Karpas-422 (cell line): ENCODE data around the gene ING4. TPM values are rescaled to one million over a fixed set of nuclear protein-coding genes. Genes with fewer than 3 reads are reported as not detected.
A peak's percentile ranks its signal among the peaks of the same experiment; 100 is the strongest.

ENCODE experiments used
- DNase-seq: peaks from one replicate; pipeline ENCODE4 v3.0.0-alpha.2; 2015
- H2AFZ ChIP-seq: fragments of 200-600 bp; sonication (generic); 2 replicates; pipeline ENCODE4 v1.6.1; 2014; ENCODE audit warnings: antibody characterized with exemption, low read length, mixed read lengths
- H3K27ac ChIP-seq: fragments of 200-600 bp; sonication (generic); 2 replicates; pipeline ENCODE4 v1.5.1; 2014; ENCODE audit warnings: mild to moderate bottlenecking, low read length, moderate library complexity
- H3K27me3 ChIP-seq: fragments of 200-600 bp; sonication (generic); 2 replicates; pipeline ENCODE4 v1.6.1; 2014; ENCODE audit warnings: low read length, mixed read lengths
- H3K36me3 ChIP-seq: fragments of 200-600 bp; sonication (generic); 2 replicates; pipeline ENCODE4 v1.6.1; 2014; ENCODE audit warnings: low read length, mixed read lengths; ENCODE audit not compliant: insufficient read depth
- H3K4me1 ChIP-seq: fragments of 200-600 bp; sonication (generic); 2 replicates; pipeline ENCODE4 v1.6.1; 2014; ENCODE audit warnings: mild to moderate bottlenecking, low read length, mixed read lengths
- H3K4me2 ChIP-seq: fragments of 200-600 bp; sonication (generic); 2 replicates; pipeline ENCODE4 v1.6.1; 2014; ENCODE audit warnings: low read length, low read depth, mild to moderate bottlenecking; ENCODE audit not compliant: poor library complexity, severe bottlenecking
- H3K4me3 ChIP-seq: fragments of 200-600 bp; sonication (generic); 2 replicates; pipeline ENCODE4 v1.5.1; 2014; ENCODE audit warnings: mild to moderate bottlenecking, antibody characterized with exemption, low read length, mixed read lengths
- H3K79me2 ChIP-seq: fragments of 200-600 bp; sonication (generic); 2 replicates; pipeline ENCODE4 v1.6.1; 2014; ENCODE audit warnings: mild to moderate bottlenecking, low read length, mixed read lengths
- H3K9ac ChIP-seq: fragments of 200-600 bp; sonication (generic); 2 replicates; pipeline ENCODE4 v1.6.0; 2014; ENCODE audit warnings: low read length
- H3K9me2 ChIP-seq: fragments of 200-600 bp; sonication (generic), shearing (Covaris generic); replicated peaks from 2 replicates; pipeline ENCODE4 v1.6.0; 2014; ENCODE audit warnings: mild to moderate bottlenecking, low read length, moderate library complexity; ENCODE audit not compliant: insufficient read depth
- H3K9me3 ChIP-seq: fragments of 300-700, 200-600 bp; sonication (generic); 2 replicates; pipeline ENCODE4 v1.6.1; 2014; ENCODE audit warnings: low read length, mixed read lengths
- H4K20me1 ChIP-seq: fragments of 200-600 bp; sonication (generic); 2 replicates; pipeline ENCODE4 v1.6.1; 2014; ENCODE audit warnings: mild to moderate bottlenecking, antibody characterized with exemption, low read length, low read depth; ENCODE audit not compliant: insufficient read depth
- total RNA-seq: library from RNA; depleted of rRNA; stranded (reverse); fragments of >200 nt; shearing (Covaris generic); gene quantifications from 2 replicates; pipeline ENCODE4 v1.2.3, GENCODE V29; 2014; ENCODE audit warnings: low replicate concordance

ING4 gene
- total RNA-seq, 1 experiment from 2014 or later, result 40.1 TPM

- H3K4me1 ChIP-seq, result peaks cover 16% of the 10 kb centered on the region
- no peak overlapping the region for H3K4me2 ChIP-seq
Measured at GRCh38 chr12:6639151-6639801, 23.6 kb downstream of the ING4 start.

GRCh38 chr12:6638305-6638704, 24.6 kb downstream of the ING4 start:
- Histone ChIP-seq H2AFZ (no peak overlapping the region; the same call in 1 of the 2 replicates), H4K20me1 (no peaks in the 10 kb centered on the region)

More at GRCh38 chr12:6639151-6639801, 23.6 kb downstream of the ING4 start:
- Histone ChIP-seq H3K27ac (no peak overlapping the region), H3K36me3 (peaks cover 6% of the 10 kb centered on the region; the same call in 1 of the 2 replicates), H3K27me3 (no peaks in the 10 kb centered on the region), H4K20me1 (no peaks in the 10 kb centered on the region), H3K9me3 (no peaks in the 10 kb centered on the region), H3K9ac (no peak overlapping the region), H3K4me3 (no peak overlapping the region), H3K79me2 (no peaks in the 10 kb centered on the region), H2AFZ (no peak overlapping the region), H3K9me2 (no peaks in the 10 kb centered on the region)
- no peak for DNase-seq

GRCh38 chr12:6635856-6636531, 26.9 kb downstream of the ING4 start, which contains the start of gene LPAR5:
Gene LPAR5, minus strand, starts transcription at chr12:6635959. Its CDS starts 14,711 bp downstream, at chr12:6621248.
- Histone ChIP-seq H4K20me1 (no peaks in the 10 kb centered on the region), H3K4me3 (peak within 1 kb of the TSS; percentile 53; the same call in 1 of the 2 replicates), H3K9ac (peak within 1 kb of the TSS; percentile 41), H3K4me1 (peaks cover 44% of the 10 kb centered on the region), H3K9me3 (no peaks in the 10 kb centered on the region), H3K36me3 (no peaks in the 10 kb centered on the region), H3K79me2 (peaks cover 8% of the 10 kb centered on the region), H3K4me2 (peak within 1 kb of the TSS; percentile 54), H3K27me3 (no peaks in the 10 kb centered on the region), H2AFZ (no peak within 1 kb of the TSS), H3K27ac (no peak within 1 kb of the TSS), H3K9me2 (no peaks in the 10 kb centered on the region)
- peak; percentile 70 for DNase-seq

More at GRCh38 chr12:6638305-6638704, 24.6 kb downstream of the ING4 start:
- no peaks in the 10 kb centered on the region for H3K79me2 ChIP-seq
- peaks cover 20% of the 10 kb centered on the region for H3K4me1 ChIP-seq
- no peaks in the 10 kb centered on the region for H3K9me2 ChIP-seq
- no peak overlapping the region for H3K9ac ChIP-seq
- no peak overlapping the region for H3K27ac ChIP-seq
- no peaks in the 10 kb centered on the region for H3K27me3 ChIP-seq
- H3K4me2 ChIP-seq, result no peak overlapping the region
- no peak for DNase-seq
- H3K4me3 ChIP-seq, result no peak overlapping the region
- H3K36me3 ChIP-seq, result no peaks in the 10 kb centered on the region
- H3K9me3 ChIP-seq, result no peaks in the 10 kb centered on the region

GRCh38 chr12:6635375-6635855, 27.5 kb downstream of the ING4 start:
- H4K20me1 ChIP-seq, result no peaks in the 10 kb centered on the region
- H3K27ac ChIP-seq, result no peak overlapping the region
- DNase-seq, result peak; percentile 69
- H3K9ac ChIP-seq, result peak overlapping the region; percentile 41
- peak overlapping the region; percentile 54 for H3K4me2 ChIP-seq
- peaks cover 14% of the 10 kb centered on the region for H3K79me2 ChIP-seq
- H3K9me3 ChIP-seq, result no peaks in the 10 kb centered on the region
- H3K4me1 ChIP-seq, result peaks cover 49% of the 10 kb centered on the region
- no peaks in the 10 kb centered on the region for H3K36me3 ChIP-seq
- H3K27me3 ChIP-seq, result no peaks in the 10 kb centered on the region
- peak overlapping the region; percentile 53; the same call in 1 of the 2 replicates for H3K4me3 ChIP-seq
- no peak overlapping the region for H2AFZ ChIP-seq
- H3K9me2 ChIP-seq, result no peaks in the 10 kb centered on the region

GRCh38 chr12:6632026-6632983, 30.6 kb downstream of the ING4 start:
- DNase-seq, result peak; percentile 94
- Histone ChIP-seq H2AFZ (peak overlapping the region; percentile 14; the same call in 1 of the 2 replicates), H3K9me3 (no peaks in the 10 kb centered on the region), H3K27me3 (no peaks in the 10 kb centered on the region), H3K9ac (peak overlapping the region; percentile 80), H3K9me2 (no peaks in the 10 kb centered on the region), H4K20me1 (no peaks in the 10 kb centered on the region), H3K4me2 (peak overlapping the region; percentile 86), H3K36me3 (no peaks in the 10 kb centered on the region), H3K27ac (peak overlapping the region; percentile 85), H3K4me1 (peaks cover 62% of the 10 kb centered on the region), H3K79me2 (peaks cover 15% of the 10 kb centered on the region), H3K4me3 (peak overlapping the region; percentile 70)

GRCh38 chr12:6631549-6631961, 31.4 kb downstream of the ING4 start:
- Histone ChIP-seq H4K20me1 (no peaks in the 10 kb centered on the region), H2AFZ (peak overlapping the region; percentile 8; the same call in 1 of the 2 replicates), H3K79me2 (peaks cover 23% of the 10 kb centered on the region), H3K9me3 (no peaks in the 10 kb centered on the region), H3K4me1 (peaks cover 69% of the 10 kb centered on the region), H3K27me3 (no peaks in the 10 kb centered on the region), H3K4me2 (peak overlapping the region; percentile 86), H3K27ac (peak overlapping the region; percentile 85), H3K9me2 (no peaks in the 10 kb centered on the region), H3K36me3 (no peaks in the 10 kb centered on the region), H3K9ac (peak overlapping the region; percentile 80), H3K4me3 (peak overlapping the region; percentile 70)
- peak; percentile 78 for DNase-seq

- H3K79me2 ChIP-seq, result peaks cover 27% of the 10 kb centered on the region
- peak overlapping the region; percentile 80 for H3K9ac ChIP-seq
- H3K9me2 ChIP-seq, result no peaks in the 10 kb centered on the region
- no peaks in the 10 kb centered on the region for H3K36me3 ChIP-seq
- no peak for DNase-seq
- H3K27ac ChIP-seq, result peak overlapping the region; percentile 85
- no peaks in the 10 kb centered on the region for H3K27me3 ChIP-seq
- peak overlapping the region; percentile 8; the same call in 1 of the 2 replicates for H2AFZ ChIP-seq
- H3K4me1 ChIP-seq, result peaks cover 64% of the 10 kb centered on the region
- no peaks in the 10 kb centered on the region for H3K9me3 ChIP-seq
- peak overlapping the region; percentile 86 for H3K4me2 ChIP-seq
- no peaks in the 10 kb centered on the region for H4K20me1 ChIP-seq
- peak overlapping the region; percentile 70 for H3K4me3 ChIP-seq
Measured at GRCh38 chr12:6630736-6631135, 32.2 kb downstream of the ING4 start.
